Daoy (cell line): ENCODE data around the gene C4orf50. TPM values are rescaled to one million over a fixed set of nuclear protein-coding genes. Genes with fewer than 3 reads are reported as not detected.
A peak's percentile ranks its signal among the peaks of the same experiment; 100 is the strongest.

Source experiments
- DNase-seq: peaks from one replicate; pipeline ENCODE4 v3.0.0-alpha.2; 2015; ENCODE audit warnings: low read depth
- total RNA-seq: library from RNA; depleted of rRNA; stranded (reverse); fragments of >200 nt; shearing (Covaris generic); gene quantifications from 2 replicates; pipeline ENCODE4 v1.2.3, GENCODE V29; 2014; rRNA removed

Gene C4orf50
- total RNA-seq = not detected in 2 replicates

DNA sequence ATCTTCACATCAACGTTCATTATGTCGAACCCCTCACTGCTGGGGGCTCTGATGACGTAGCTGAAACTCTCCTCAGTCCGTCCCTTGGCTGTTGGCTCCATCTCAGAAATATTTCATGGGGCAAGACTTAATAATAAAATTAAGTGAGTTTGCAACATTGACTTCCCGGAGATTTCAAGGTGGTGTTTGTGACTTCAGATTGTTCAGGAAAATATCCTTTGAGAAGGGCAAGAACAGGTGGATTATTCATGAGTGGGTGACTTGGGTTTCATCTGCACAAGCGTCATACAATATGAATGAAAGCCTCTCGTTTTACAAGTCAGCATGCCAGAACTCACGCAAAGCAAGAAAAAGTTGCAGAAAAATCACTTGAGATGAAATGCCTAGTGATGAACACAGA, at the start of gene C4orf50:
C4orf50 (minus strand) TSS at position 101 of the 400 bp plus-strand sequence.
- no peak for DNase-seq

- DNase-seq = no peak
These were observed 47.8 kb upstream of the C4orf50 start for GRCh38 chr4:6065934-6066590.

GRCh38 chr4:6065166-6065565, 46.9 kb upstream of the C4orf50 start:
- DNase-seq = no peak

DNA sequence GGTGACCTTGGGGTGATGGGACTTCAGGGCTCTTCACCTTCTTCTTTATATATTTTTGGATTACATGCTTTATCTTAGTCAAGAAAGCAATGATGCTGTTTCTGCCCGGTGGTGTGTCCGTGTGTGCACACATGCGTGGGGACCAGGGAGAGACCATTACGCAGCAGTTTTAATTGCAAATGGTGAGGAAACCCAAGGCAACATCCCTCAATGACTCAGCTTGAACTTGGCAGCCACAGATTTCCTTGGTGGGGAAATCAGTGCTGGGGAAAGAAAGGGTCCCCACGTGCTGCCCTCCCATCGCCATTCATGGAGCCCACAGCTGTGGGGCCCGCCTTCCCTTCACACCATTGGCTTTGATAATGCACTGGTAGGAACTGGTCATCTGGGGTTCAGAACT, 46.2 kb upstream of the C4orf50 start:
- no peak for DNase-seq

GRCh38 chr4:6063684-6064083, 45.5 kb upstream of the C4orf50 start:
- no peak for DNase-seq

DNA sequence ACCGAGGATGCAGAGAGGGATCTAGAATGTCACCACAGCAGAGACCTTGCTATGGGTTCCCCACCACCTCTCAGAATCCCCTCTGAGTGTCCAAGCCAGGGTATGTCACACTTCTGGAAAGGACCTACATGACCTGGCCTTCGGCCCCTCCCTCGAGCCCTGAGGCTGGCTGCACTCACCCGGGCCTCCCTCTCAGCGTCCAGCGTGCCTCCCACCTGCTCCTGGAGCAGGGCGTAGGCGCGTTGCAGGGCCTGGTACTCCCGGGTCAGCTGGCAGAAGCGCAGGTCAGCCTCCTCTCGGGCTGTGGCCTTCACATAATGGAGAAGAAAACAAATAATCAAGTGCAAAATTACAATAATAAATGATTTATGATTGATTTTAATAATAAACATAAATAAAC, 43.9 kb upstream of the C4orf50 start:
- no peak for DNase-seq

- no peak for DNase-seq
These were observed 41.2 kb upstream of the C4orf50 start for GRCh38 chr4:6059375-6059805.

GRCh38 chr4:6058531-6059374, 40.5 kb upstream of the C4orf50 start:
- no peak for DNase-seq

DNA sequence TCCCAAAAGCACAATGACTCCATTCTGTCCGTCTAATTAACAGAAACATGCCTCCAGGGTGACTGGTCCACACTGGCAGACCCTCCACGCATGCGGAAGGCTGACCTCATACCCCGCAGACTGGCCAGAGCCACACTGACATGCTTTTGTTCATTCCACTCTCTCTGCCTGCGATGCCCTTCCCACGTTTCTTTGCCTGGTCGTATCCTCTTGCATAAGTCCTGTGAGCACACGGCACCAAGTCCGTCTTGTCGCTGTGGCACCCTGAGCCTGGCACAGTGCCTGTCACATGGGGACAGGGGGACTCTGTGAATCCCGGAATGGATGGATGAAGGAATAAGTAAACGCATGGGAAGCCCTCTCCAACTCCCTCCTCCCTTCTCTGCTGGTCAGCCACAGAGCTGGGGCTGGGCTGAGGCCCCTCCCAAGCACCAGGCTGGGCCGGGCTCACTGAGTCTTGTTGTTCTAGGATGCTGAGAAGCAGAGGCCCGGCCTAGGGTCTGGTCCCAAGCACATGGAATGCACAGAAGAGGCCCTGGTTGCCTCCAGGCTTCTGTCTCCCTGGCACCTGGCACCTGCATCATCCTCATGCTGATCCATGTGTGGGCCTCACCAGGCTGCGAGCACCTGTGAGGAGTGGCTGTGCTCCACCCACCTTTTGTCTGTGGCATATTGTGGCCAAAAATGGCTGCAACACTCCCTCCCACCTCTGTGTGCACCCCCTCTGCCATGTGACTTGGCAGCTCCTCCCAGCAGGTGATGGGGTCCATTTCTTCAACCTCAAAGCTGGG, 38.9 kb upstream of the C4orf50 start:
- no peak for DNase-seq

- DNase-seq = no peak
These were observed 37.2 kb upstream of the C4orf50 start for GRCh38 chr4:6055436-6055835.

DNA sequence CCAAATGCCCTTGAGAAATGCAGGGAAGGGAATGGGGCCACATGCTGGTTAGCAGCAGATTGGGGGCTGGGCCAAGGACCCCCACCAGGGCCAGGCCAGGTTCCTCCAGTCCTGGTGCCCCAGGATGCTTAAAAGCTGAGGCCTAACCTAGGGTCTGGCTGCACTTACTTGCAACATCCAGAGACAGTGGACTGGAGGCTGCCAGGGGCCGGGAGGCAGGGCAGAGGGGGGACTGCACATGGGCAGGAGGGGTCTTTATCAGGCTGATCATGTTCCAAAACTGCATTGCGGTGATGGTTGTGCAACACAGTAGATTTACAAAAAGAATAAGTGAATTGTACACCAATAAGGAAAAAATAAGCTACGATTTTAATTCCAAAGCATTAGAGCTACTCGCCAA, 36.8 kb upstream of the C4orf50 start:
- no peak for DNase-seq

DNA sequence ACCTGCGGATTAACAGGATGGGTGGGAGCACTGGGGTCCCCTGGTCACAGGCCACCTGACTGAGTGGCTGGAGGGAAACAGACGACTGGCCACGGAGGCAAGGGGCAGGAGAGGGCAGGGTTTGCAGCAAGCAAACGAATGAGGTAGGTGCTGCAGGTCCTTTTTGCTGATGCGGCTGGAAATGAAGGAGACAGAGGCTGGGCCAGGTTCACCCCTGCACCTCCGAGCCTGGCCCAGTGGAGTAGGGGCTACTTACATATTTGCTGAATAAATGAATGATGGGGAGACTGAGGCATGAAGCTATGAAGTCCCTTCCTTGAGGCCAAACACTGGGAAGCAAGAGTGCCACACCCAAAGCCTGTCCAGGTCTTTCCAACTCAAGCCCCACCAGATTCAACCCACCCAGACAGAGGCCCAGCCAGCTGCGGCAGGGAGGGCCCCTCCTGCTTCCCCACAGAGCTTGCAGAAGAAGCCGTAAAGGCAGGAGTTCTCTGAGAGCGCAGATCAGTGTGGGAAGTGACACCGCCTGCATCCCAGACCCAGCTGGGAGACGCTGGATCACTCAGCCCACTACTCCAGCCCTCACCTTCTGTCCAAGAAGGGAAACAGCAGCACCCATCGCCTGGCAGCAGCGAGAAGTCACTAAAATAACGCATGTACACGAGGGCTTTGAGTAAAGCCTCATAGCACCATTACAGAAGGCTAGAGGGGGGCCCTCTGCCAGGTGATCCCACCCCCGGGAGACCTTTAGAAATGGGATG, 36.1 kb upstream of the C4orf50 start:
- no peak for DNase-seq

GRCh38 chr4:6052679-6053078, 34.4 kb upstream of the C4orf50 start:
- peak; percentile 34 for DNase-seq

GRCh38 chr4:6050551-6050950, 32.3 kb upstream of the C4orf50 start:
- no peak for DNase-seq

- DNase-seq = peak; percentile 62
These were observed 31.8 kb upstream of the C4orf50 start for GRCh38 chr4:6049985-6050384.

DNA sequence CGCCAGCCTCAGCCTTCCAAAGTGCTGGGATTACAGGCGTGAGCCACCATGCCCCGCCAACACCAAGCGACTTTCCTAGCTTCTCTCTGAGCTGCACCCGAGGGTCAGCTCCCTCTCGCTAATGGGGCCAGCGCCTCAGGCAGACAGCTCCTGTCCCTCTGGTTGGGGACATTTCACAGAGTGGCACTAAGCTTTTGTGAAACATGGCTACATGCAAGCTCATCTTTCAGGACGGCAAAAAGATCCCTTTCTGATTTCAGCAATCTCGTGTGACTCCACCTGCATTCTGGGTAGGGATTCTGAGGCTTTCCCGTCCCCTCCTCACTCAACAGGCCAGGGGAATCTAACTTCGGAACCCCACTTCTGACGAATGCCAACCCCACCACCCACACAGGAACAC, 31.0 kb upstream of the C4orf50 start:
- no peak for DNase-seq

GRCh38 chr4:6048537-6048936, 30.3 kb upstream of the C4orf50 start:
- no peak for DNase-seq

DNA sequence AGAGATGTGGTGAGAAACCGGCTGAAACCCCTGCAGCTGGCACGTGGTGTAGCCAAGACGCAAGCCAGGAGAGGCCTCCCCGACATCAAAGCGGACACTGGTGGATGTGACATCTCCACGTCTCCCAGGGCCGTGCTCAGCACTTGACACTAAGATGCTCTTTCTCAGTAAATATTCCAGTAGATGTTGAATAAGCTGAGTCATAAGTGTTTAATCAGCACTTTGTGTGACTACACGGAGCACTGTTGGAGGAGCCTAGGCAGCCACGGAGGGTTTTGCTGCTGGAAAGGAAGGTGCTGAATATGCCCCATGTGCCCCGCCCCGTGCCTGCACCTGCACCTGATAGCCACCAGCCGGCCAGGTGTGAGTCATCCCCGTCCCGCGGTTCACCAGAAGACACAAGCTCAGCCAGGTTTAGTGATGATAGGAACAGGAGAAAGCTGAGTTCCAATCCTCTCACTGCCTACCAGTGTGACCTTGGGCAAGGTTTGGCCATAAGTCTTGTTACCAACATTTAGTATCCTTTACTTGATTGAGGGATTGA, 29.0 kb upstream of the C4orf50 start:
- DNase-seq = peak; percentile 21

DNA sequence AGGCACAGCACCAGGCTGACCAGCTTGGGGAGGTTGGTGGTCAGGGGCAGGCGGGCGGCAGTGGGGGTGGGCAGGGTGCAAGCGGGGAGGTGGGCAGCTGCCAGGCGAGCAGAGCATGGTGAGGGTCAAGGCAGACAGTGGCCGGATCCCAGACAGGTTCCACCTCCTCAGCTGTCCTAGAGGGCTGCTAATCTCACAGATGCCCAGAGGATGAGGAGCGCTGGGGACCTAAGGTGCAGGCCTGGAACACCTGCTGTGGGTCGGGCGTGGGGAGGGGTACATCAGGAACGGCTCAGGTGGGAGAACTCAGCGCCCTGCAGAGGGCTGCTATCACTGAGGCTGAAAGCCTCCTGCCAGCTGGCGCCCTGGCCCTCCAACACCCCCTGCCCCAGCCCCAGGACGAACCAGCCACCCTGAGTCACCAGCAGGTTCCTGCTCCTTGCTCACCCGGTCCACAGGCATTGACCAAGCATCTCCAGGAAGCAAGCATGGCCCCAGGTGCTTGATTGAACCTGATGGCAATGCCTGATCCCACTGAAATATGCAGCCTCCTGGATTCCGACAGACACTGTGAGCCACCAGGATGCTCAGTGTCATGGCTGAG, 28.4 kb upstream of the C4orf50 start:
- DNase-seq = no peak

DNA sequence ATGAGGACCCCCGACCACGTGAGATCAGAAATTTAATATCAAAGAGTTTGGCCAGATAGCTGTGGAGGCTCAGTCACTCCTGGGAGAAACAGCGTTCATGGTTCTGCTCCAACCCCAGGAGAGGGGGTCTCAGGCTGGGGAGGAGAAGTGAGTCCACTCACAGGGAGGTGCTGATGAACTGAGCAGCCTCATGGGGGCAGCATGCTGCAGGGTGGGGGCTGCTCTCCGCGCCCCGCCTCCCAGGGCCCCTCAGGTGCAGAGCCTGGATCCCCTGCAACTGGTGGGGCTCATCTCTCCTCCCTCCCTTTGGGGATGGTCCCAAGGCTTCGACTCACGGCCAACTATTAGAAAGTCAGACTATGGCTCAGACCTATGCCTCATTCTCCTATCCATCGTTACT, 26.6 kb upstream of the C4orf50 start:
- no peak for DNase-seq

DNA sequence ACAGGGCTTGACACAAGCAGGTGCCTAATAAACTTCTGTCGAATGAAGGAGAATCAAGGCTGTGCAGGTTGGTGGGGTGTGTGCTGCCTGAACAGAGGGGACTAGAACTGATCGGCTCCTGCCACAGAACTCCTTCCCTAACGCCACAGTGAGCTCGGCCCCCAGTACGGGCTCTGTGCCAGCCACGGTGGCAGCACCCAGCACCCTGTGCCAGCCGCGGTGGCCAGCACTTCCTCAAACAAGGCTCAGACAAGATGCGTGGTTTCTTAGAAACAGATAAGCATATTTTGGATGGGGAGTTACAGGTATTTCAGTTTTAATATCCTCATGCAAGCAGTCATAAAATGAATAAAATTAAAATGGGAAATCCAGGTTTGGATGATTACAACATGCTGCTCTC, 26.0 kb upstream of the C4orf50 start:
- DNase-seq = no peak
